B cell (primary cell): Measurements from ENCODE around the gene CLRN2. TPM values are rescaled to one million over a fixed set of nuclear protein-coding genes. Genes with fewer than 3 reads are reported as not detected.

Experiments
- ATAC-seq: fragments of 200-7000 bp; cut with Tn5 transposase; one replicate; pipeline ENCODE4 v1.10.0; 2021; ENCODE audit warnings: low read depth, mild to moderate bottlenecking, moderate number of reproducible peaks, moderate library complexity
- CTCF ChIA-PET: fragments of 350-600 bp; sonication (Branson Sonifier 250); formaldehyde crosslinking; loops from one replicate; lab custom pipeline; 2021; ENCODE audit warnings: antibody characterized with exemption, inconsistent platforms; lab: Charles Lee
- POLR2A ChIA-PET: fragments of 350-600 bp; sonication (Branson Sonifier 250); formaldehyde crosslinking; loops from one replicate; lab custom pipeline; 2021; ENCODE audit warnings: antibody characterized with exemption; lab: Charles Lee
- DNase-seq: peaks from one replicate; pipeline ENCODE4 v3.0.0; 2013
- H2AFZ ChIP-seq: 2 replicates; pipeline ENCODE4 v1.6.1; 2012; ENCODE audit warnings: mild to moderate bottlenecking, low read depth, low read length; ENCODE audit not compliant: insufficient read depth, poor library complexity, severe bottlenecking
- H3K27ac ChIP-seq, 2 donors: 1 replicate in 1 of 2; 2 replicates in 1 of 2; pipeline ENCODE4 v1.5.1; 2012 to 2013; ENCODE audit warnings: low read length in 2 of 2, mild to moderate bottlenecking in 2 of 2, moderate library complexity in 1 of 2
- H3K27me3 ChIP-seq, 4 experiments: fragments of 200-600 bp in 1 of 4; sonication (generic) in 1 of 4; replicated peaks in 1 of 4; 1 replicate in 2 of 4; 2 replicates in 2 of 4; pipeline versions ENCODE4 v1.6.1 to v1.7.0; 2013 to 2016; ENCODE audit warnings: low read length in 3 of 4, mild to moderate bottlenecking in 2 of 4, mixed read lengths in 1 of 4, moderate library complexity in 1 of 4; ENCODE audit not compliant: insufficient read depth in 4 of 4, control insufficient read depth in 3 of 4; ENCODE audit errors: control extremely low read depth in 1 of 4
- H3K36me3 ChIP-seq, 2 experiments: replicated peaks in 1 of 2; 1 replicate in 1 of 2; 2 replicates in 1 of 2; pipeline versions ENCODE4 v1.6.1 to v1.7.1; 2013; ENCODE audit warnings: low read length in 1 of 2; ENCODE audit not compliant: insufficient read depth in 2 of 2, control insufficient read depth in 1 of 2; ENCODE audit errors: control extremely low read depth in 1 of 2, extremely low read depth in 1 of 2
- H3K4me1 ChIP-seq, 2 donors: fragments of 200-600 bp in 1 of 2; sonication (generic) in 1 of 2; 1 replicate in 1 of 2; 2 replicates in 1 of 2; pipeline versions ENCODE4 v1.5.1 to v1.6.1; 2013 to 2017; ENCODE audit warnings: low read length in 2 of 2; ENCODE audit not compliant: control insufficient read depth in 2 of 2, insufficient read depth in 2 of 2
- H3K4me2 ChIP-seq: replicated peaks from 2 replicates; pipeline ENCODE3; 2012; ENCODE audit warnings: mild to moderate bottlenecking, low read depth, low read length; ENCODE audit not compliant: poor library complexity, severe bottlenecking
- H3K4me3 ChIP-seq, 5 experiments: fragments of 200-600 bp in 1 of 5; sonication (generic) in 1 of 5; 1 replicate in 3 of 5; 2 replicates in 2 of 5; pipeline versions ENCODE4 v1.5.1 to v1.7.0; 2011 to 2016; ENCODE audit warnings: low read length in 4 of 5, mild to moderate bottlenecking in 4 of 5, low read depth in 2 of 5, control low read depth in 1 of 5, moderate library complexity in 1 of 5; ENCODE audit not compliant: insufficient read depth in 1 of 5; ENCODE audit errors: control extremely low read depth in 1 of 5, extremely low read depth in 1 of 5
- H3K79me2 ChIP-seq: fragments of 200-600 bp; sonication (generic); one replicate; pipeline ENCODE4 v1.6.0; 2016; ENCODE audit warnings: low read length; ENCODE audit not compliant: control insufficient read depth, insufficient read depth
- H3K9ac ChIP-seq: fragments of 200-600 bp; sonication (generic); 2 replicates; pipeline ENCODE4 v1.6.1; 2017; ENCODE audit warnings: mild to moderate bottlenecking, low read length, moderate library complexity
- H3K9me3 ChIP-seq, 3 donors: one replicate each; pipeline versions ENCODE4 v1.6.1 to v1.7.1; 2013; ENCODE audit warnings: low read length in 2 of 3; ENCODE audit not compliant: control insufficient read depth in 2 of 3, insufficient read depth in 1 of 3; ENCODE audit errors: control extremely low read depth in 1 of 3
- H4K20me1 ChIP-seq: 2 replicates; pipeline ENCODE4 v1.6.0; 2012; ENCODE audit warnings: mild to moderate bottlenecking, low read length; ENCODE audit not compliant: insufficient read depth, control insufficient read depth, poor library complexity, severe bottlenecking
- H3K27ac Mint-ChIP-seq: one replicate; pipeline ENCODE4 v1.8.0; 2021; ENCODE audit warnings: mixed read lengths
- H3K27me3 Mint-ChIP-seq: one replicate; pipeline ENCODE4 v1.8.0; 2021; ENCODE audit warnings: mixed read lengths
- H3K4me1 Mint-ChIP-seq: one replicate; pipeline ENCODE4 v1.8.0; 2021; ENCODE audit warnings: mixed read lengths
- H3K4me3 Mint-ChIP-seq: one replicate; pipeline ENCODE4 v1.8.0; 2021; ENCODE audit warnings: mixed read lengths
- H3K9me3 Mint-ChIP-seq: one replicate; pipeline ENCODE4 v1.8.0; 2022; ENCODE audit warnings: mixed read lengths; ENCODE audit not compliant: insufficient read depth
- EZH2 ChIP-seq: IDR thresholded peaks from 2 replicates; pipeline ENCODE4 v1.6.1; 2012; ENCODE audit warnings: borderline replicate concordance, low read depth, mild to moderate bottlenecking, moderate library complexity, low read length; ENCODE audit not compliant: insufficient read depth, poor library complexity, severe bottlenecking
- WGBS: methylation state at CpG from one replicate; pipeline ENCODE4 v1.1.5; 2013; ENCODE audit warnings: missing lambda C conversion rate; ENCODE audit not compliant: insufficient coverage; 5-methylcytosine and 5-hydroxymethylcytosine counted together
- intact Hi-C: fragments of 100-400 bp; cut with micrococcal nuclease; formaldehyde crosslinking; loops from one replicate; pipeline ENCODE4 v1.10.0; 2022
- polyA plus RNA-seq: library from polyadenylated mRNA; depleted of rRNA; stranded (reverse); fragments of >200 nt; gene quantifications from 2 replicates; pipeline ENCODE4 v1.2.3, GENCODE V29; 2012
- total RNA-seq, 2 donors: library from RNA; stranded (reverse); fragments of 120-200 nt in 1 of 2; gene quantifications; 1 replicate in 1 of 2; 2 replicates in 1 of 2; pipeline versions ENCODE4 v1.2.3 to v1.2.4, GENCODE V29; 2013 to 2022
- TF ChIP-seq, protein P1 (sequence below): fragments of 200-600 bp; IDR thresholded peaks from one replicate; pipeline ENCODE4 v1.8.0; 2022; ENCODE audit warnings: antibody characterized with exemption, mild to moderate bottlenecking

Gene CLRN2
- total and polyA plus RNA-seq, 2 donors (not counting 1 experiment from before 2014, with no cell fraction given): not detected

GRCh38 chr4:17511051-17511450, 3.9 kb upstream of the CLRN2 start:
- TF ChIP-seq, protein P1, sequence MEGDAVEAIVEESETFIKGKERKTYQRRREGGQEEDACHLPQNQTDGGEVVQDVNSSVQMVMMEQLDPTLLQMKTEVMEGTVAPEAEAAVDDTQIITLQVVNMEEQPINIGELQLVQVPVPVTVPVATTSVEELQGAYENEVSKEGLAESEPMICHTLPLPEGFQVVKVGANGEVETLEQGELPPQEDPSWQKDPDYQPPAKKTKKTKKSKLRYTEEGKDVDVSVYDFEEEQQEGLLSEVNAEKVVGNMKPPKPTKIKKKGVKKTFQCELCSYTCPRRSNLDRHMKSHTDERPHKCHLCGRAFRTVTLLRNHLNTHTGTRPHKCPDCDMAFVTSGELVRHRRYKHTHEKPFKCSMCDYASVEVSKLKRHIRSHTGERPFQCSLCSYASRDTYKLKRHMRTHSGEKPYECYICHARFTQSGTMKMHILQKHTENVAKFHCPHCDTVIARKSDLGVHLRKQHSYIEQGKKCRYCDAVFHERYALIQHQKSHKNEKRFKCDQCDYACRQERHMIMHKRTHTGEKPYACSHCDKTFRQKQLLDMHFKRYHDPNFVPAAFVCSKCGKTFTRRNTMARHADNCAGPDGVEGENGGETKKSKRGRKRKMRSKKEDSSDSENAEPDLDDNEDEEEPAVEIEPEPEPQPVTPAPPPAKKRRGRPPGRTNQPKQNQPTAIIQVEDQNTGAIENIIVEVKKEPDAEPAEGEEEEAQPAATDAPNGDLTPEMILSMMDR: no peak
- no peak for TF ChIP-seq EZH2
- H3K4me1 Mint-ChIP-seq: peaks cover 19% of the 10 kb centered on the region
- peak overlapping the region; percentile 11 for H3K27ac Mint-ChIP-seq
- Histone ChIP-seq H4K20me1 (no peaks in the 10 kb centered on the region), H3K27ac (no peak overlapping the region), H3K4me2 (peak overlapping the region; percentile 90), H3K27me3 (no peaks in the 10 kb centered on the region), H3K9ac (peak overlapping the region; percentile 73), H3K4me3 (peak overlapping the region; percentile 48 to 79 (median 61)), H3K79me2 (no peaks in the 10 kb centered on the region), H3K36me3 (no peaks in the 10 kb centered on the region), H3K9me3 (no peaks in the 10 kb centered on the region), H3K4me1 (peaks cover 11 to 16% of the 10 kb centered on the region in 2 donors), H2AFZ (peak overlapping the region; percentile 89)
- DNase-seq (peak; percentile 11), ATAC-seq (no peak)
- 68% methylated on average over 6 of the region's 9 CpGs for WGBS
- intact Hi-C loops: no loop called here
- peak overlapping the region; percentile 87 for H3K4me3 Mint-ChIP-seq
- H3K9me3 Mint-ChIP-seq: no peaks in the 10 kb centered on the region
- peaks cover 13% of the 10 kb centered on the region for H3K27me3 Mint-ChIP-seq
- POLR2A ChIA-PET: no interaction called here
- CTCF ChIA-PET: no interaction called here

GRCh38 chr4:17511509-17511949, 3.4 kb upstream of the CLRN2 start:
- H3K9me3 ChIP-seq: no peaks in the 10 kb centered on the region
- peaks cover 13% of the 10 kb centered on the region for H3K27me3 Mint-ChIP-seq
- ATAC-seq (peak; percentile 41), DNase-seq (no peak)
- H3K4me2 ChIP-seq: peak overlapping the region; percentile 90
- H4K20me1 ChIP-seq: no peaks in the 10 kb centered on the region
- WGBS: 2% methylated on average over 32 of the region's 32 CpGs
- H3K9ac ChIP-seq: peak overlapping the region; percentile 73
- no peak for TF ChIP-seq EZH2
- TF ChIP-seq, protein P1: no peak
- peak overlapping the region; percentile 87 for H3K4me3 Mint-ChIP-seq
- H3K27ac ChIP-seq: no peak overlapping the region
- POLR2A ChIA-PET: no interaction called here
- CTCF ChIA-PET: interaction anchor here (2.6 kb wide), 1 partner anchor 298 kb away, joined by 7 read pairs; no protein-coding TSS in a partner anchor
- H3K4me3 ChIP-seq: peak overlapping the region; percentile 48 to 79 (median 61)
- no peaks in the 10 kb centered on the region for H3K36me3 ChIP-seq
- no peaks in the 10 kb centered on the region for H3K27me3 ChIP-seq
- H2AFZ ChIP-seq: peak overlapping the region; percentile 89
- peaks cover 19% of the 10 kb centered on the region for H3K4me1 Mint-ChIP-seq
- peaks cover 11 to 16% of the 10 kb centered on the region in 2 donors for H3K4me1 ChIP-seq
- H3K9me3 Mint-ChIP-seq: no peaks in the 10 kb centered on the region
- H3K27ac Mint-ChIP-seq: peak overlapping the region; percentile 16
- intact Hi-C loops: no loop called here
- no peaks in the 10 kb centered on the region for H3K79me2 ChIP-seq
